Stomach (tissue), 9 donors: ENCODE measurements around the gene PCDHGA1. TPM values are rescaled to one million over a fixed set of nuclear protein-coding genes. Genes with fewer than 3 reads are reported as not detected.

ENCODE experiments used
- DNase-seq, 2 donors: peaks; one replicate each; pipeline versions ENCODE4 v3.0.0 to v3.0.0-alpha.2; 2013 to 2019
- H3K27ac ChIP-seq, 5 donors: fragments of 200-600 bp in 4 of 5; sonication (generic) in 4 of 5; one replicate each; pipeline ENCODE4 v1.5.1; 2013 to 2019; ENCODE audit warnings: mild to moderate bottlenecking in 1 of 5, moderate library complexity in 1 of 5
- H3K27me3 ChIP-seq, 3 donors: fragments of 200-600 bp; sonication (generic); one replicate each; pipeline ENCODE4 v1.5.1; 2017 to 2019; ENCODE audit warnings: mixed run types in 1 of 3
- H3K36me3 ChIP-seq, 4 donors: fragments of 200-600 bp; sonication (generic); 1 replicate in 3 of 4; 2 replicates in 1 of 4; pipeline ENCODE4 v1.5.1; 2016 to 2019
- H3K4me1 ChIP-seq, 4 donors: fragments of 200-600 bp; sonication (generic); one replicate each; pipeline ENCODE4 v1.5.1; 2016 to 2019
- H3K4me3 ChIP-seq, 4 donors: fragments of 200-600 bp; sonication (generic) in 3 of 4; one replicate each; pipeline ENCODE4 v1.5.1; 2016 to 2019; ENCODE audit warnings: mild to moderate bottlenecking in 1 of 4
- H3K9me3 ChIP-seq, 4 donors: fragments of 200-600 bp; sonication (generic); one replicate each; pipeline ENCODE4 v1.5.1; 2016 to 2019
- CTCF ChIP-seq, 7 experiments: fragments of 450-650 bp in 4 of 7; fragments of 200-600 bp in 3 of 7; sonication (generic) in 3 of 7; IDR thresholded peaks; one replicate each; pipeline ENCODE4 v1.5.1; 2016 to 2019; ENCODE audit warnings: antibody characterized with exemption in 7 of 7, control low read depth in 2 of 7, mild to moderate bottlenecking in 1 of 7
- EP300 ChIP-seq: sonication (generic); formaldehyde crosslinking; IDR thresholded peaks from one replicate; pipeline ENCODE4 v1.6.1; 2017; ENCODE audit warnings: antibody characterized with exemption
- POLR2A ChIP-seq, 4 donors: fragments of 450-650 bp; IDR thresholded peaks; one replicate each; pipeline ENCODE4 v1.6.1; 2016; ENCODE audit warnings: antibody characterized with exemption in 4 of 4, control low read depth in 2 of 4, mild to moderate bottlenecking in 1 of 4, moderate library complexity in 1 of 4
- POLR2AphosphoS5 ChIP-seq, 3 donors: sonication (generic); formaldehyde crosslinking; IDR thresholded peaks; one replicate each; pipeline ENCODE4 v1.6.1; 2016; ENCODE audit warnings: antibody characterized with exemption in 3 of 3
- WGBS, 5 donors: extraction: QIAGEN DNeasy Blood & Tissue Kit in 3 of 5; methylation state at CpG; one replicate each; pipeline versions ENCODE4 v1.1.5 to v1.1.7; 2013 to 2018; 5-methylcytosine and 5-hydroxymethylcytosine counted together
- intact Hi-C: fragments of 100-400 bp; cut with DNase I; formaldehyde crosslinking; loops from one replicate; pipeline ENCODE4 v1.15.1; 2023; ENCODE audit warnings: low total_unique reads
- polyA plus RNA-seq, 3 donors: library from polyadenylated mRNA; stranded (reverse); fragments of 200-250 nt; gene quantifications; one replicate each; pipeline ENCODE4 v1.2.3, GENCODE V29; 2013
- total RNA-seq, 5 donors: library from RNA; depleted of rRNA; stranded (reverse); fragments of >200 nt; gene quantifications; one replicate each; pipeline versions ENCODE4 v1.1.0 to v1.2.3, GENCODE V29; 2014 to 2016
- donor health status: healthy with polysubstance abuse.
- donor health status: Bipolar disorder and iron deficiency.
- donor health status: healthy.

PCDHGA1 gene
- total and polyA plus RNA-seq, 8 donors, result 0.13 to 0.18 TPM; not detected in 6

- Histone ChIP-seq H3K9me3 (peaks cover 13 to 84% (median 60%) of the 10 kb centered on the region in 4 donors), H3K36me3 (peaks cover 0 to 12% (median 0%) of the 10 kb centered on the region in 4 donors), H3K27ac (no peak overlapping the region), H3K27me3 (no peaks in the 10 kb centered on the region), H3K4me3 (no peak overlapping the region), H3K4me1 (no peaks in the 10 kb centered on the region)
- TF ChIP-seq POLR2A (IDR thresholded peaks at IDR 0.05) (no peak), POLR2AphosphoS5 (IDR thresholded peaks at IDR 0.05) (no peak), CTCF (IDR thresholded peaks at IDR 0.05) (no peak), EP300 (no peak)
- intact Hi-C loops, result no loop called here
- WGBS, 5 donors, result 43 to 57% (median 50%) methylated on average over 43 to 50 of the region's 50 CpGs
- no peak for DNase-seq
Measured at GRCh38 chr5:141441571-141442170, 111.4 kb downstream of the PCDHGA1 start.

GRCh38 chr5:141465351-141465750 lies 135.0 kb downstream of the PCDHGA1 start:
- H3K9me3 ChIP-seq, result peaks cover 0 to 15% (median 0%) of the 10 kb centered on the region in 4 donors
- intact Hi-C loops, result no loop called here
- no peaks in the 10 kb centered on the region for H3K27me3 ChIP-seq
- no peaks in the 10 kb centered on the region for H3K4me1 ChIP-seq
- 88 to 96% (median 93%) methylated on average over 3 of the region's 3 CpGs for WGBS, 5 donors
- peaks cover 0 to 5% (median 0%) of the 10 kb centered on the region in 4 donors for H3K36me3 ChIP-seq
- no peak overlapping the region for H3K4me3 ChIP-seq
- DNase-seq, result no peak
- no peak overlapping the region for H3K27ac ChIP-seq
- TF ChIP-seq CTCF (IDR thresholded peaks at IDR 0.05) (no peak), POLR2A (IDR thresholded peaks at IDR 0.05) (no peak), POLR2AphosphoS5 (IDR thresholded peaks at IDR 0.05) (no peak), EP300 (no peak)

GRCh38 chr5:141475625-141476131 lies 145.4 kb downstream of the PCDHGA1 start, which contains the start of gene PCDHGC3:
PCDHGC3 (plus strand) TSS chr5:141475966; CDS start chr5:141476117, 151 bp downstream.
- Histone ChIP-seq H3K27ac (peak within 1 kb of the TSS; percentile 61 to 92 (median 86)), H3K4me1 (peaks cover 17 to 57% (median 49%) of the 10 kb centered on the region in 4 donors), H3K4me3 (peak within 1 kb of the TSS; percentile 58 to 70 (median 64)), H3K36me3 (no peaks in the 10 kb centered on the region), H3K27me3 (peaks cover 0 to 41% (median 21%) of the 10 kb centered on the region in 3 donors), H3K9me3 (no peaks in the 10 kb centered on the region)
- intact Hi-C loops, result loop anchor here (10.0 kb wide), 1 partner anchor 49 kb away; no protein-coding TSS in a partner anchor
- WGBS, 5 donors, result 0 to 2% (median 1%) methylated on average over 19 to 28 of the region's 28 CpGs
- TF ChIP-seq POLR2A (IDR thresholded peaks at IDR 0.05) (no peak), POLR2AphosphoS5 (IDR thresholded peaks at IDR 0.05) (peak; percentile 57 to 85 (median 63)), EP300 (no peak), CTCF (IDR thresholded peaks at IDR 0.05) (peak in 2 of 7 experiments; percentile 21)
- peak; percentile 88 to 96 for DNase-seq

- Histone ChIP-seq H3K27ac (peak overlapping the region; percentile 61 to 92 (median 86)), H3K4me1 (peaks cover 17 to 63% (median 52%) of the 10 kb centered on the region in 4 donors)
- intact Hi-C loops, result loop anchor here (10.0 kb wide), 1 partner anchor 48 kb away; no protein-coding TSS in a partner anchor
Measured at GRCh38 chr5:141476132-141476911, 146.0 kb downstream of the PCDHGA1 start.

More at GRCh38 chr5:141476132-141476911, 146.0 kb downstream of the PCDHGA1 start:
- peaks cover 0 to 41% (median 21%) of the 10 kb centered on the region in 3 donors for H3K27me3 ChIP-seq
- H3K36me3 ChIP-seq, result no peaks in the 10 kb centered on the region
- no peaks in the 10 kb centered on the region for H3K9me3 ChIP-seq
- peak overlapping the region; percentile 58 to 70 (median 64) for H3K4me3 ChIP-seq
- 2% methylated on average over 36 to 58 of the region's 58 CpGs for WGBS, 5 donors
- TF ChIP-seq POLR2AphosphoS5 (IDR thresholded peaks at IDR 0.05) (peak in 2 of 3 donors; percentile 22 to 50), EP300 (no peak), POLR2A (IDR thresholded peaks at IDR 0.05) (peak in 1 of 4 donors; percentile 38), CTCF (IDR thresholded peaks at IDR 0.05) (no peak)
- peak; percentile 55 to 92 for DNase-seq
